ENCODE measurements around the gene B3GAT3.

GRCh38 chr11:62578541-62578940 is 43.2 kb downstream of the B3GAT3 start:
- no peak for TF ChIP-seq CTCF (IDR thresholded peaks at IDR 0.05)
- no peak for TF ChIP-seq POLR2A (IDR thresholded peaks at IDR 0.05)
- TF ChIP-seq POLR2AphosphoS5 (IDR thresholded peaks at IDR 0.05): no peak
